Prostate gland (tissue), 2 donors: Measurements from ENCODE around the gene NT5C3B. TPM values are rescaled to one million over a fixed set of nuclear protein-coding genes. Genes with fewer than 3 reads are reported as not detected.

Experiments
- small RNA-seq, 2 donors: library from RNA; depleted of rRNA; stranded (forward); fragments of <200 nt; gene quantifications; one replicate each; pipeline ENCODE3, GENCODE V24; 2016
- total RNA-seq, 2 donors: library from RNA; depleted of rRNA; stranded (reverse); fragments of >200 nt; gene quantifications; one replicate each; pipeline ENCODE4 v1.1.0, GENCODE V29; 2016

NT5C3B gene
- total RNA-seq, 2 donors from 2014 or later, result 53.9 to 67.2 TPM

Small RNAs within 50 kb of the gene (small RNA-seq; reads per million reads assigned to genes)
- gene AC125257.2, result 0 reads per million in 2 donors

Other genes with a start within 250 kb of the NT5C3B start
- 100 to 1,000 TPM in 1 of 2 donors, 10 to 100 TPM in 1; 28.1 to 298 TPM for gene KRT14, start 249.3 kb downstream of the NT5C3B start, total RNA-seq
- gene KRT16, start 223.5 kb downstream of the NT5C3B start, total RNA-seq, result 1 to 10 TPM; 4.0 to 6.7 TPM
- gene KRT17, start 211.7 kb downstream of the NT5C3B start, total RNA-seq, result 100 to 1,000 TPM; 201 to 360 TPM
- 100 to 1,000 TPM; 136 to 320 TPM for gene EIF1, start 147.3 kb downstream of the NT5C3B start, total RNA-seq
- not detected for gene GAST, start 123.9 kb downstream of the NT5C3B start, total RNA-seq
- gene HAP1, start 101.6 kb downstream of the NT5C3B start, total RNA-seq, result 1 to 10 TPM in 1 of 2 donors, under 1 TPM in 1; 0.55 to 3.6 TPM
- gene JUP, start 49.5 kb downstream of the NT5C3B start, total RNA-seq, result 100 to 1,000 TPM; 146 to 266 TPM
- 10 to 100 TPM; 15.8 to 19.6 TPM for gene P3H4, start 24.3 kb downstream of the NT5C3B start, total RNA-seq
- gene FKBP10, start 23.2 kb downstream of the NT5C3B start, total RNA-seq, result 10 to 100 TPM; 24.5 to 50.2 TPM
- gene KLHL10, start 1.6 kb upstream of the NT5C3B start, total RNA-seq, result 1 to 10 TPM in 1 of 2 donors, under 1 TPM in 1; 0.14 to 6.5 TPM
- 10 to 100 TPM; 24.2 to 45.0 TPM for gene KLHL11, start 29.2 kb upstream of the NT5C3B start, total RNA-seq
- gene ACLY, start 82.7 kb upstream of the NT5C3B start, total RNA-seq, result 100 to 1,000 TPM; 114 to 203 TPM
- gene ODAD4, start 94.4 kb upstream of the NT5C3B start, total RNA-seq, result 1 to 10 TPM in 1 of 2 donors, under 1 TPM in 1; 0.55 to 4.3 TPM
- gene CNP, start 130.6 kb upstream of the NT5C3B start, total RNA-seq, result 100 to 1,000 TPM in 1 of 2 donors, 10 to 100 TPM in 1; 85.8 to 117 TPM
- gene DNAJC7, start 181.2 kb upstream of the NT5C3B start, total RNA-seq, result 10 to 100 TPM; 57.8 to 60.4 TPM
- 10 to 100 TPM; 38.8 to 98.8 TPM for gene NKIRAS2, start 183.9 kb upstream of the NT5C3B start, total RNA-seq
- 1 to 10 TPM; 4.2 to 4.8 TPM for gene C17orf113, start 214.4 kb upstream of the NT5C3B start, total RNA-seq